ENCODE data around the gene AGBL5.

The AGBL5 gene

GRCh38 chr2:27081984-27082772 lies 30.7 kb downstream of the AGBL5 start:
- TF ChIP-seq POLR2A (IDR thresholded peaks at IDR 0.05; ENCODE audit: low read length) = no peak
- no peak for TF ChIP-seq GATA1 (IDR thresholded peaks at IDR 0.05; ENCODE audit: low read depth, low read length)
- no peak for DNase-seq

- DNase-seq = no peak
- no peak for TF ChIP-seq POLR2A (IDR thresholded peaks at IDR 0.05; ENCODE audit: low read length)
- no peak for TF ChIP-seq GATA1 (IDR thresholded peaks at IDR 0.05; ENCODE audit: low read depth, low read length)
Measured at GRCh38 chr2:27082773-27083409, 31.4 kb downstream of the AGBL5 start.

GRCh38 chr2:27083410-27084296 lies 32.2 kb downstream of the AGBL5 start:
- TF ChIP-seq GATA1 (IDR thresholded peaks at IDR 0.05; ENCODE audit: low read depth, low read length) = no peak
- TF ChIP-seq POLR2A (IDR thresholded peaks at IDR 0.05; ENCODE audit: low read length) = no peak

GRCh38 chr2:27084297-27085061 lies 33.0 kb downstream of the AGBL5 start:
- DNase-seq = no peak

More at GRCh38 chr2:27083410-27084296, 32.2 kb downstream of the AGBL5 start:
- DNase-seq = no peak

DNA sequence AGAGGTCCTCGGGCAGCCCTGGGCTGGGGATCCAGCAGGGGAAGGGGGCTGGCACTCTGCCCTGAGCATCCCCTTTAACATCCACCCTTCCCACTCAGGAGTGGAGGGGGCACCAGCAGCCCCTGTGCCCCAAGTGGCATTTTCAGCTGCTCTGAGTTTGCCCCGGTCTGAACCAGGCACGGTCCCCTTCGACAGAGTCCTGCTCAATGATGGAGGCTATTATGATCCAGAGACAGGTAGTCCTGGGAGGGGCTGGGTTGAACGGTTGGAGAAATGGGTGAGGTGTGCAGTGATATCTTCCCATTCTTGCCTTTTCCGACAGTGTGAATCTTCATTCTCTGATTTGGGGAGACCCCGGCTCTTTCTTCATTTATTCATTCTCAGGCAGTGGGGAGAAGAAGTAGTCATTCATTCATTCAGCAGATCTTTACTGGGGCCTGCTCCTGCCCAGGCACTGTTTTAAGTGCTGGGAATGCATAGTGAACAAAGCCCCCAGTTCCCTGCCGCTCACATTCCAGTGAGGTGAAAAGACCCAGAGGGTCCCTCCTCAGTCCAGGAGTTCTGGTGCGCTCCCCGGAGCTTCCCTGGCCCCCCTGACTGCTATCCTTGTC lies 33.7 kb downstream of the AGBL5 start:
- DNase-seq = no peak
- TF ChIP-seq GATA1 (IDR thresholded peaks at IDR 0.05; ENCODE audit: low read depth, low read length) (no peak), POLR2A (IDR thresholded peaks at IDR 0.05; ENCODE audit: low read length) (no peak)

More at GRCh38 chr2:27084297-27085061, 33.0 kb downstream of the AGBL5 start:
- TF ChIP-seq GATA1 (IDR thresholded peaks at IDR 0.05; ENCODE audit: low read depth, low read length) (no peak), POLR2A (IDR thresholded peaks at IDR 0.05; ENCODE audit: low read length) (no peak)

- peak; percentile 50 for TF ChIP-seq POLR2A (IDR thresholded peaks at IDR 0.05; ENCODE audit: low read length)
- no peak for TF ChIP-seq GATA1 (IDR thresholded peaks at IDR 0.05; ENCODE audit: low read depth, low read length)
- peak; percentile 76 to 78 for DNase-seq
Measured at GRCh38 chr2:27085673-27086089, 34.2 kb downstream of the AGBL5 start.

DNA sequence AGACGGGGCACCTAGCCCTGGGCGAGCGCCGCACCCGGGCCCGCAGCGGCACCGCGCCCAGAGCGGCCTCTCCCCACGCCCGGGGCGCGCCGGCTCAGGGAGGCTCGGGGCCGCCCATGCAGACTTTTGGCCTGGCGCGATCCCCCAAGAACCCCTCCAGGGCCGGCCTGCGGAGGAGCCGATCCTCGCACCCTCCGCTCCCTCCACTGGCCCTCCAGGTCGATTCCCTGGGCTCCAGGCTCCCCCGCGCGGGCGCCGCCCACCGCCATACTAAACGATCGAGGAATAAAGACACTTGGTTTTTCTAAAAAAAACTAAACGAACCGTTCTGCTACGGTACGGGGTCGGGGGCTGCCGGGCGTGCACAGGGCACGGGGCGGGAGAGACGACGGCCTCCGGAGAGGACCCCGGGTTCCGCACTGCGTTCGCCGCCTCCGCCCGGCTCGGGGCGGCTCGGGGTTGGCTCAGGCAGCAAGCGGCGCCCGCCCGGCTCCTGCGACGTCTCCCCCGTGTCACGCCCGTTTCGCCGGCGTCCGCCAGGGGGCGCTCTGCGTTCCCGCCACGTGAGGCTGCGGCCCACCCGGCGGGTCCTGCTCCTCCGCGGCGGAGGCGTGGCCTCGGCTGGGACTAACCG lies 34.7 kb downstream of the AGBL5 start:
- no peak for TF ChIP-seq GATA1 (IDR thresholded peaks at IDR 0.05; ENCODE audit: low read depth, low read length)
- TF ChIP-seq POLR2A (IDR thresholded peaks at IDR 0.05; ENCODE audit: low read length) = peak; percentile 57
- DNase-seq = peak; percentile 95 to 97

DNA sequence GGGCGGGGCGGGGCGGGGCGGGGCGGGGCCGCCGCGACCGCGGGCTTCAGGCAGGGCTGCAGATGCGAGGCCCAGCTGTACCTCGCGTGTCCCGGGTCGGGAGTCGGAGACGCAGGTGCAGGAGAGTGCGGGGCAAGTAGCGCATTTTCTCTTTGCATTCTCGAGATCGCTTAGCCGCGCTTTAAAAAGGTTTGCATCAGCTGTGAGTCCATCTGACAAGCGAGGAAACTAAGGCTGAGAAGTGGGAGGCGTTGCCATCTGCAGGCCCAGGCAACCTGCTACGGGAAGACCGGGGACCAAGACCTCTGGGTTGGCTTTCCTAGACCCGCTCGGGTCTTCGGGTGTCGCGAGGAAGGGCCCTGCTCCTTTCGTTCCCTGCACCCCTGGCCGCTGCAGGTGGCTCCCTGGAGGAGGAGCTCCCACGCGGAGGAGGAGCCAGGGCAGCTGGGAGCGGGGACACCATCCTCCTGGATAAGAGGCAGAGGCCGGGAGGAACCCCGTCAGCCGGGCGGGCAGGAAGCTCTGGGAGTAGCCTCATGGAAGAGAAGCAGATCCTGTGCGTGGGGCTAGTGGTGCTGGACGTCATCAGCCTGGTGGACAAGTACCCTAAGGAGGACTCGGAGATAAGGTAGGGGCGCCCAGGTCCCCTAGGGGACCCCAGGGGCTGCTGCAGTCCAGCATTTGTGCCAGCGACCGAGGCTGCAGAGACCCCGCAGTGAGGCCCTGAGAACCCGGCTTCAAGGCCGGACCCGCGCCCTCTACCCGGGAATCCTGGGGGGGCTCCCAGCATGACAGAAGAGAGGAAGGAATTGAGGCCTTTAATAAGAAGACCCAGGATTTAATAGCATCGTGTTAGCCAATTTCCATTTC lies 35.5 kb downstream of the AGBL5 start, which contains the start of gene KHK:
TSS of gene KHK (plus strand) at position 49 of the 870 bp plus-strand sequence. CDS start at position 537, 488 bp downstream.
- TF ChIP-seq GATA1 (IDR thresholded peaks at IDR 0.05; ENCODE audit: low read depth, low read length) (no peak), POLR2A (IDR thresholded peaks at IDR 0.05; ENCODE audit: low read length) (no peak)
- DNase-seq = peak in 1 of 2 experiments; percentile 41

GRCh38 chr2:27087823-27088410 lies 36.4 kb downstream of the AGBL5 start:
- TF ChIP-seq GATA1 (IDR thresholded peaks at IDR 0.05; ENCODE audit: low read depth, low read length) (no peak), POLR2A (IDR thresholded peaks at IDR 0.05; ENCODE audit: low read length) (no peak)
- no peak for DNase-seq

GRCh38 chr2:27088634-27089033 lies 37.2 kb downstream of the AGBL5 start:
- peak; percentile 45 to 61 for DNase-seq
- TF ChIP-seq POLR2A (IDR thresholded peaks at IDR 0.05; ENCODE audit: low read length) (no peak), GATA1 (IDR thresholded peaks at IDR 0.05; ENCODE audit: low read depth, low read length) (no peak)
